Measurements from ENCODE around the gene MIB1. TPM values are rescaled to one million over a fixed set of nuclear protein-coding genes. Genes with fewer than 3 reads are reported as not detected.
"Not testable (repeated sequence)": the region's sequence is repeated elsewhere in the genome, so short reads cannot be mapped to it uniquely, and the experiment has no call there.

MIB1 gene
- total RNA-seq, 2 experiments from 2014 or later = 24.7 to 33.6 TPM

- Mint-ChIP-seq H3K4me1 (no peaks in the 10 kb centered on the region), H3K9me3 (ENCODE audit: low read depth) (no peaks in the 10 kb centered on the region), H3K36me3 (ENCODE audit: low read depth) (peaks cover 41% of the 10 kb centered on the region), H3K4me3 (no peak overlapping the region), H3K27ac (no peak overlapping the region), H3K27me3 (no peaks in the 10 kb centered on the region)
- ATAC-seq (no peak), DNase-seq (no peak)
- intact Hi-C loops (cut with DNase I, micrococcal nuclease) = no loop called here
- POLR2A ChIA-PET = no interaction called here
- CTCF ChIA-PET = interaction anchor here (1.0 kb wide), 1 partner anchor 27 kb away, joined by 3 read pairs; no protein-coding TSS in a partner anchor
These were observed 28.6 kb downstream of the MIB1 start for GRCh38 chr18:21769206-21769605.

- Mint-ChIP-seq H3K27ac (no peak overlapping the region), H3K27me3 (no peaks in the 10 kb centered on the region), H3K36me3 (ENCODE audit: low read depth) (peaks cover 18% of the 10 kb centered on the region), H3K4me1 (no peaks in the 10 kb centered on the region), H3K9me3 (ENCODE audit: low read depth) (no peaks in the 10 kb centered on the region), H3K4me3 (no peak overlapping the region)
- ATAC-seq = no peak
- intact Hi-C loops (cut with DNase I, micrococcal nuclease) = no loop called here
- POLR2A ChIA-PET = no interaction called here
- no peak for DNase-seq
- CTCF ChIA-PET = interaction anchor here (1.1 to 1.6 kb wide), 2 partner anchors 19 to 181 kb away, joined by 3 read pairs; no protein-coding TSS in a partner anchor
These were observed 34.1 kb downstream of the MIB1 start for GRCh38 chr18:21774722-21775121.

- no peak for ATAC-seq
- Mint-ChIP-seq H3K27me3 (no peaks in the 10 kb centered on the region), H3K36me3 (ENCODE audit: low read depth) (peaks cover 32% of the 10 kb centered on the region), H3K9me3 (ENCODE audit: low read depth) (no peaks in the 10 kb centered on the region), H3K4me3 (no peak overlapping the region), H3K4me1 (no peaks in the 10 kb centered on the region), H3K27ac (peak overlapping the region; percentile 11)
- CTCF ChIA-PET = interaction anchor here (0.5 kb wide), 1 partner anchor 46 kb away, joined by 3 read pairs; no protein-coding TSS in a partner anchor
- POLR2A ChIA-PET = no interaction called here
- DNase-seq = no peak
- intact Hi-C loops (cut with DNase I, micrococcal nuclease) = no loop called here
These were observed 37.2 kb downstream of the MIB1 start for GRCh38 chr18:21777814-21778213.

- Mint-ChIP-seq H3K9me3 (ENCODE audit: low read depth) (peaks cover 13% of the 10 kb centered on the region), H3K4me1 (no peaks in the 10 kb centered on the region), H3K36me3 (ENCODE audit: low read depth) (peaks cover 56% of the 10 kb centered on the region), H3K4me3 (no peak overlapping the region), H3K27ac (no peak overlapping the region), H3K27me3 (no peaks in the 10 kb centered on the region)
- ChIA-PET POLR2A (no interaction called here), CTCF (interaction anchor here (1.0 kb wide), 1 partner anchor 14 kb away, joined by 4 read pairs; no protein-coding TSS in a partner anchor)
- intact Hi-C loops (cut with DNase I, micrococcal nuclease) = loop anchor here in 1 of 2 experiments (5.0 kb wide), 1 partner anchor 56 kb away; no protein-coding TSS in a partner anchor
- ATAC-seq (no peak), DNase-seq (no peak)
These were observed 45.9 kb downstream of the MIB1 start for GRCh38 chr18:21786526-21786925.

GRCh38 chr18:21796089-21796488 lies 55.5 kb downstream of the MIB1 start:
- H3K9me3 Mint-ChIP-seq (ENCODE audit: low read depth); H3K27me3 Mint-ChIP-seq; DNase-seq; intact Hi-C loops (cut with DNase I, micrococcal nuclease); H3K4me3 Mint-ChIP-seq; ATAC-seq; H3K4me1 Mint-ChIP-seq; H3K27ac Mint-ChIP-seq; POLR2A ChIA-PET: not testable (repeated sequence)
- CTCF ChIA-PET = interaction anchor here (0.7 to 1.2 kb wide), 2 partner anchors 30 to 60 kb away, joined by 3 read pairs; no protein-coding TSS in a partner anchor
- peaks cover 14% of the 10 kb centered on the region for H3K36me3 Mint-ChIP-seq (ENCODE audit: low read depth)

GRCh38 chr18:21798126-21798525 lies 57.5 kb downstream of the MIB1 start:
- ChIA-PET POLR2A (no interaction called here), CTCF (no interaction called here)
- Mint-ChIP-seq H3K4me1 (no peaks in the 10 kb centered on the region), H3K36me3 (ENCODE audit: low read depth) (peaks cover 18% of the 10 kb centered on the region), H3K27ac (no peak overlapping the region), H3K4me3 (no peak overlapping the region), H3K27me3 (no peaks in the 10 kb centered on the region), H3K9me3 (ENCODE audit: low read depth) (no peaks in the 10 kb centered on the region)
- no peak for ATAC-seq
- intact Hi-C loops (cut with DNase I, micrococcal nuclease) = no loop called here
- DNase-seq = no peak

- POLR2A ChIA-PET = no interaction called here
- no peak overlapping the region for H3K4me3 Mint-ChIP-seq
- H3K4me1 Mint-ChIP-seq = no peaks in the 10 kb centered on the region
- H3K27me3 Mint-ChIP-seq = no peaks in the 10 kb centered on the region
- no peak for DNase-seq
- CTCF ChIA-PET = interaction anchor here (0.6 to 0.8 kb wide), 3 partner anchors 14 to 757 kb away, joined by 3 to 5 read pairs (median 4); no protein-coding TSS in a partner anchor
- intact Hi-C loops (cut with DNase I, micrococcal nuclease) = no loop called here
- H3K36me3 Mint-ChIP-seq (ENCODE audit: low read depth) = peaks cover 26% of the 10 kb centered on the region
- H3K27ac Mint-ChIP-seq = no peak overlapping the region
- no peaks in the 10 kb centered on the region for H3K9me3 Mint-ChIP-seq (ENCODE audit: low read depth)
- ATAC-seq = no peak
These were observed 59.1 kb downstream of the MIB1 start for GRCh38 chr18:21799721-21800120.

- Mint-ChIP-seq H3K36me3 (ENCODE audit: low read depth) (peaks cover 35% of the 10 kb centered on the region), H3K4me1 (no peaks in the 10 kb centered on the region), H3K4me3 (no peak overlapping the region), H3K9me3 (ENCODE audit: low read depth) (peaks cover under 1% of the 10 kb centered on the region), H3K27me3 (no peaks in the 10 kb centered on the region), H3K27ac (no peak overlapping the region)
- DNase-seq (no peak), ATAC-seq (no peak)
- ChIA-PET POLR2A (no interaction called here), CTCF (no interaction called here)
- intact Hi-C loops (cut with DNase I, micrococcal nuclease) = no loop called here
These were observed 62.9 kb downstream of the MIB1 start for GRCh38 chr18:21803495-21803894.

GRCh38 chr18:21805771-21806366 lies 65.3 kb downstream of the MIB1 start:
- Mint-ChIP-seq H3K36me3 (ENCODE audit: low read depth) (peaks cover 47% of the 10 kb centered on the region), H3K27me3 (no peaks in the 10 kb centered on the region), H3K4me3 (no peak overlapping the region), H3K9me3 (ENCODE audit: low read depth) (peaks cover 2% of the 10 kb centered on the region), H3K4me1 (no peaks in the 10 kb centered on the region), H3K27ac (no peak overlapping the region)
- ATAC-seq (no peak), DNase-seq (no peak)
- ChIA-PET CTCF (interaction anchor here (0.6 kb wide), 1 partner anchor 194 kb away, joined by 3 read pairs; no protein-coding TSS in a partner anchor), POLR2A (no interaction called here)
- intact Hi-C loops (cut with DNase I, micrococcal nuclease) = no loop called here

GRCh38 chr18:21808185-21808584 lies 67.6 kb downstream of the MIB1 start:
- ATAC-seq = no peak

GRCh38 chr18:21809725-21810124 lies 69.1 kb downstream of the MIB1 start:
- POLR2A ChIA-PET = no interaction called here
- H3K4me1 Mint-ChIP-seq = peaks cover 3% of the 10 kb centered on the region
- DNase-seq = no peak
- CTCF ChIA-PET = no interaction called here
- peaks cover 2% of the 10 kb centered on the region for H3K9me3 Mint-ChIP-seq (ENCODE audit: low read depth)
- no peak for ATAC-seq
- H3K4me3 Mint-ChIP-seq = no peak overlapping the region
- H3K36me3 Mint-ChIP-seq (ENCODE audit: low read depth) = peaks cover 33% of the 10 kb centered on the region
- intact Hi-C loops (cut with DNase I, micrococcal nuclease) = no loop called here
- H3K27ac Mint-ChIP-seq = no peak overlapping the region
- no peaks in the 10 kb centered on the region for H3K27me3 Mint-ChIP-seq

More at GRCh38 chr18:21808185-21808584, 67.6 kb downstream of the MIB1 start:
- H3K4me3 Mint-ChIP-seq = no peak overlapping the region
- H3K27me3 Mint-ChIP-seq = no peaks in the 10 kb centered on the region
- ChIA-PET CTCF (interaction anchor here (0.6 to 1.0 kb wide), 4 partner anchors 12 to 61 kb away, joined by 3 read pairs; no protein-coding TSS in a partner anchor), POLR2A (interaction anchor here (0.6 kb wide), 1 partner anchor 323 kb away, joined by 4 read pairs; no protein-coding TSS in a partner anchor)
- no peak overlapping the region for H3K27ac Mint-ChIP-seq
- peaks cover 2% of the 10 kb centered on the region for H3K9me3 Mint-ChIP-seq (ENCODE audit: low read depth)
- H3K4me1 Mint-ChIP-seq = peaks cover 3% of the 10 kb centered on the region
- no peak for DNase-seq
- intact Hi-C loops (cut with DNase I, micrococcal nuclease) = no loop called here
- peaks cover 41% of the 10 kb centered on the region for H3K36me3 Mint-ChIP-seq (ENCODE audit: low read depth)

GRCh38 chr18:21815101-21815500 lies 74.5 kb downstream of the MIB1 start:
- H3K36me3 Mint-ChIP-seq (ENCODE audit: low read depth) = peaks cover 18% of the 10 kb centered on the region
- no peak overlapping the region for H3K4me3 Mint-ChIP-seq
- intact Hi-C loops (cut with DNase I, micrococcal nuclease) = no loop called here
- no peak for DNase-seq
- CTCF ChIA-PET = interaction anchor here (0.6 to 1.3 kb wide), 2 partner anchors 14 to 29 kb away, joined by 3 read pairs; no protein-coding TSS in a partner anchor
- ATAC-seq = no peak
- H3K4me1 Mint-ChIP-seq = peaks cover 3% of the 10 kb centered on the region
- H3K9me3 Mint-ChIP-seq (ENCODE audit: low read depth) = no peaks in the 10 kb centered on the region
- POLR2A ChIA-PET = interaction anchor here (0.6 kb wide), 1 partner anchor 29 kb away, joined by 4 read pairs; no protein-coding TSS in a partner anchor
- H3K27me3 Mint-ChIP-seq = no peaks in the 10 kb centered on the region
- H3K27ac Mint-ChIP-seq = no peak overlapping the region
